B cell (primary cell): Measurements from ENCODE around the gene CHKA. TPM values are rescaled to one million over a fixed set of nuclear protein-coding genes. Genes with fewer than 3 reads are reported as not detected.

Experiments used
- ATAC-seq: fragments of 200-7000 bp; cut with Tn5 transposase; one replicate; pipeline ENCODE4 v1.10.0; 2021; ENCODE audit warnings: low read depth, mild to moderate bottlenecking, moderate number of reproducible peaks, moderate library complexity
- CTCF ChIA-PET: fragments of 350-600 bp; sonication (Branson Sonifier 250); formaldehyde crosslinking; loops from one replicate; lab custom pipeline; 2021; ENCODE audit warnings: antibody characterized with exemption, inconsistent platforms; lab: Charles Lee
- POLR2A ChIA-PET: fragments of 350-600 bp; sonication (Branson Sonifier 250); formaldehyde crosslinking; loops from one replicate; lab custom pipeline; 2021; ENCODE audit warnings: antibody characterized with exemption; lab: Charles Lee
- DNase-seq: peaks from one replicate; pipeline ENCODE4 v3.0.0; 2013
- H2AFZ ChIP-seq: 2 replicates; pipeline ENCODE4 v1.6.1; 2012; ENCODE audit warnings: mild to moderate bottlenecking, low read depth, low read length; ENCODE audit not compliant: insufficient read depth, poor library complexity, severe bottlenecking
- H3K27ac ChIP-seq, 2 donors: 1 replicate in 1 of 2; 2 replicates in 1 of 2; pipeline ENCODE4 v1.5.1; 2012 to 2013; ENCODE audit warnings: low read length in 2 of 2, mild to moderate bottlenecking in 2 of 2, moderate library complexity in 1 of 2
- H3K27me3 ChIP-seq, 4 experiments: fragments of 200-600 bp in 1 of 4; sonication (generic) in 1 of 4; replicated peaks in 1 of 4; 1 replicate in 2 of 4; 2 replicates in 2 of 4; pipeline versions ENCODE4 v1.6.1 to v1.7.0; 2013 to 2016; ENCODE audit warnings: low read length in 3 of 4, mild to moderate bottlenecking in 2 of 4, mixed read lengths in 1 of 4, moderate library complexity in 1 of 4; ENCODE audit not compliant: insufficient read depth in 4 of 4, control insufficient read depth in 3 of 4; ENCODE audit errors: control extremely low read depth in 1 of 4
- H3K36me3 ChIP-seq, 2 experiments: replicated peaks in 1 of 2; 1 replicate in 1 of 2; 2 replicates in 1 of 2; pipeline versions ENCODE4 v1.6.1 to v1.7.1; 2013; ENCODE audit warnings: low read length in 1 of 2; ENCODE audit not compliant: insufficient read depth in 2 of 2, control insufficient read depth in 1 of 2; ENCODE audit errors: control extremely low read depth in 1 of 2, extremely low read depth in 1 of 2
- H3K4me1 ChIP-seq, 2 donors: fragments of 200-600 bp in 1 of 2; sonication (generic) in 1 of 2; 1 replicate in 1 of 2; 2 replicates in 1 of 2; pipeline versions ENCODE4 v1.5.1 to v1.6.1; 2013 to 2017; ENCODE audit warnings: low read length in 2 of 2; ENCODE audit not compliant: control insufficient read depth in 2 of 2, insufficient read depth in 2 of 2
- H3K4me2 ChIP-seq: replicated peaks from 2 replicates; pipeline ENCODE3; 2012; ENCODE audit warnings: mild to moderate bottlenecking, low read depth, low read length; ENCODE audit not compliant: poor library complexity, severe bottlenecking
- H3K4me3 ChIP-seq, 5 experiments: fragments of 200-600 bp in 1 of 5; sonication (generic) in 1 of 5; 1 replicate in 3 of 5; 2 replicates in 2 of 5; pipeline versions ENCODE4 v1.5.1 to v1.7.0; 2011 to 2016; ENCODE audit warnings: low read length in 4 of 5, mild to moderate bottlenecking in 4 of 5, low read depth in 2 of 5, control low read depth in 1 of 5, moderate library complexity in 1 of 5; ENCODE audit not compliant: insufficient read depth in 1 of 5; ENCODE audit errors: control extremely low read depth in 1 of 5, extremely low read depth in 1 of 5
- H3K79me2 ChIP-seq: fragments of 200-600 bp; sonication (generic); one replicate; pipeline ENCODE4 v1.6.0; 2016; ENCODE audit warnings: low read length; ENCODE audit not compliant: control insufficient read depth, insufficient read depth
- H3K9ac ChIP-seq: fragments of 200-600 bp; sonication (generic); 2 replicates; pipeline ENCODE4 v1.6.1; 2017; ENCODE audit warnings: mild to moderate bottlenecking, low read length, moderate library complexity
- H3K9me3 ChIP-seq, 3 donors: one replicate each; pipeline versions ENCODE4 v1.6.1 to v1.7.1; 2013; ENCODE audit warnings: low read length in 2 of 3; ENCODE audit not compliant: control insufficient read depth in 2 of 3, insufficient read depth in 1 of 3; ENCODE audit errors: control extremely low read depth in 1 of 3
- H4K20me1 ChIP-seq: 2 replicates; pipeline ENCODE4 v1.6.0; 2012; ENCODE audit warnings: mild to moderate bottlenecking, low read length; ENCODE audit not compliant: insufficient read depth, control insufficient read depth, poor library complexity, severe bottlenecking
- H3K27ac Mint-ChIP-seq: one replicate; pipeline ENCODE4 v1.8.0; 2021; ENCODE audit warnings: mixed read lengths
- H3K27me3 Mint-ChIP-seq: one replicate; pipeline ENCODE4 v1.8.0; 2021; ENCODE audit warnings: mixed read lengths
- H3K4me1 Mint-ChIP-seq: one replicate; pipeline ENCODE4 v1.8.0; 2021; ENCODE audit warnings: mixed read lengths
- H3K4me3 Mint-ChIP-seq: one replicate; pipeline ENCODE4 v1.8.0; 2021; ENCODE audit warnings: mixed read lengths
- H3K9me3 Mint-ChIP-seq: one replicate; pipeline ENCODE4 v1.8.0; 2022; ENCODE audit warnings: mixed read lengths; ENCODE audit not compliant: insufficient read depth
- EZH2 ChIP-seq: IDR thresholded peaks from 2 replicates; pipeline ENCODE4 v1.6.1; 2012; ENCODE audit warnings: borderline replicate concordance, low read depth, mild to moderate bottlenecking, moderate library complexity, low read length; ENCODE audit not compliant: insufficient read depth, poor library complexity, severe bottlenecking
- WGBS: methylation state at CpG from one replicate; pipeline ENCODE4 v1.1.5; 2013; ENCODE audit warnings: missing lambda C conversion rate; ENCODE audit not compliant: insufficient coverage; 5-methylcytosine and 5-hydroxymethylcytosine counted together
- intact Hi-C: fragments of 100-400 bp; cut with micrococcal nuclease; formaldehyde crosslinking; loops from one replicate; pipeline ENCODE4 v1.10.0; 2022
- polyA plus RNA-seq: library from polyadenylated mRNA; depleted of rRNA; stranded (reverse); fragments of >200 nt; gene quantifications from 2 replicates; pipeline ENCODE4 v1.2.3, GENCODE V29; 2012
- total RNA-seq, 2 donors: library from RNA; stranded (reverse); fragments of 120-200 nt in 1 of 2; gene quantifications; 1 replicate in 1 of 2; 2 replicates in 1 of 2; pipeline versions ENCODE4 v1.2.3 to v1.2.4, GENCODE V29; 2013 to 2022
- TF ChIP-seq, protein P1 (sequence below): fragments of 200-600 bp; IDR thresholded peaks from one replicate; pipeline ENCODE4 v1.8.0; 2022; ENCODE audit warnings: antibody characterized with exemption, mild to moderate bottlenecking

The CHKA gene
- total and polyA plus RNA-seq, 2 donors (not counting 1 experiment from before 2014, with no cell fraction given) = 10.6 to 20.6 TPM

DNA sequence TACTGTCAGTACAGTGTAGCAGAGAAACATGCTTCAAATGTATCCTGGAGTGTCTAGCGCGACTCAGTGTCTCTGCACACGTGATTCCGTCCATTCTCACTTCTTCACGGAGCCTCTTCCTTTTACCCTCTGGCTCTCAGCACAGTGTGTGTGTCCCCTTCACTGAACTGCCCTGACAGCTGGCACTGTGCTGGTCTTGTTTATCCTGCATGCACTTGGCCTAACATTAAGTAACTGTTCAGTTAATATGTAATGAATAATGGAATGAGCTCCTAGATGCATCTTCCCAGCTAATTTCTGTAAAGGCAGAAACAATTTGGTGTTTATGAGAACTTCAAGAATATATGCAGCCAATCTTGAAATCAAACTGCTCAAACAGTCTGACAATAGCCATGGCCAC is 47.5 kb upstream of the CHKA start:
- CTCF ChIA-PET = interaction anchor here (1.3 kb wide), 1 partner anchor 41 kb away, joined by 4 read pairs; no protein-coding TSS in a partner anchor
- no peaks in the 10 kb centered on the region for H4K20me1 ChIP-seq
- TF ChIP-seq, protein P1, sequence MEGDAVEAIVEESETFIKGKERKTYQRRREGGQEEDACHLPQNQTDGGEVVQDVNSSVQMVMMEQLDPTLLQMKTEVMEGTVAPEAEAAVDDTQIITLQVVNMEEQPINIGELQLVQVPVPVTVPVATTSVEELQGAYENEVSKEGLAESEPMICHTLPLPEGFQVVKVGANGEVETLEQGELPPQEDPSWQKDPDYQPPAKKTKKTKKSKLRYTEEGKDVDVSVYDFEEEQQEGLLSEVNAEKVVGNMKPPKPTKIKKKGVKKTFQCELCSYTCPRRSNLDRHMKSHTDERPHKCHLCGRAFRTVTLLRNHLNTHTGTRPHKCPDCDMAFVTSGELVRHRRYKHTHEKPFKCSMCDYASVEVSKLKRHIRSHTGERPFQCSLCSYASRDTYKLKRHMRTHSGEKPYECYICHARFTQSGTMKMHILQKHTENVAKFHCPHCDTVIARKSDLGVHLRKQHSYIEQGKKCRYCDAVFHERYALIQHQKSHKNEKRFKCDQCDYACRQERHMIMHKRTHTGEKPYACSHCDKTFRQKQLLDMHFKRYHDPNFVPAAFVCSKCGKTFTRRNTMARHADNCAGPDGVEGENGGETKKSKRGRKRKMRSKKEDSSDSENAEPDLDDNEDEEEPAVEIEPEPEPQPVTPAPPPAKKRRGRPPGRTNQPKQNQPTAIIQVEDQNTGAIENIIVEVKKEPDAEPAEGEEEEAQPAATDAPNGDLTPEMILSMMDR = no peak
- TF ChIP-seq EZH2 = no peak

DNA sequence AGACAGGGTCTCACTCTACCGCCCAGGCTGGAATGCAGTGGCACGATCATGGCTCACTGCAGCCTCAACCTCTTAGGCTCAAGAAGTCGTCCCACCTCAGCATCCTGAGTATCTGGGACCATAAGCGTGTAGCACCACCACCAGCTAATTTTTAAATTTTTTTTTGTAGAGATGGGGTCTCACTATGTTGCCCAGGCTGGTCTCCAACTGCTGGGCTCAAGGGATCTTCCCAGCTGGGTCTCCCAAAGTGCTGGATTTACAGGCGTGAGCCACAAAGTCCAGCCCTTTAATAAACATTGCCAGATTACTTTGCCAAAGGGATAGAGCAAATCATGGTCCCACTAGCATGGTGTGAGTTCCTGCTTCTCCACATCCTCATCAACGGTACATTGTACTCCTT is 46.3 kb upstream of the CHKA start:
- ATAC-seq (no peak), DNase-seq (no peak)
- H3K4me2 ChIP-seq = no peak overlapping the region
- Mint-ChIP-seq H3K27ac (no peak overlapping the region), H3K27me3 (no peaks in the 10 kb centered on the region), H3K4me1 (no peaks in the 10 kb centered on the region), H3K9me3 (no peaks in the 10 kb centered on the region), H3K4me3 (no peak overlapping the region)
- H3K27ac ChIP-seq = no peak overlapping the region
- no peak overlapping the region for H3K4me3 ChIP-seq
- CTCF ChIA-PET = interaction anchor here (0.7 kb wide), 1 partner anchor 36 kb away, joined by 3 read pairs; no protein-coding TSS in a partner anchor
- H3K27me3 ChIP-seq = no peaks in the 10 kb centered on the region
- no peak for TF ChIP-seq EZH2
- TF ChIP-seq, protein P1 = no peak
- POLR2A ChIA-PET = no interaction called here
- no peaks in the 10 kb centered on the region for H3K9me3 ChIP-seq
- no peak overlapping the region for H3K9ac ChIP-seq
- H3K4me1 ChIP-seq = no peaks in the 10 kb centered on the region
- intact Hi-C loops = no loop called here
- 100% methylated on average over 1 of the region's 6 CpGs for WGBS
- no peaks in the 10 kb centered on the region for H4K20me1 ChIP-seq
- H3K36me3 ChIP-seq = peaks cover 12 to 89% of the 10 kb centered on the region in 2 experiments
- H3K79me2 ChIP-seq = no peaks in the 10 kb centered on the region
- H2AFZ ChIP-seq = no peak overlapping the region

More for the DNA sequence above, 47.5 kb upstream of the CHKA start:
- intact Hi-C loops = no loop called here
- H3K4me3 Mint-ChIP-seq = no peak overlapping the region
- H3K4me1 Mint-ChIP-seq = no peaks in the 10 kb centered on the region
- POLR2A ChIA-PET = no interaction called here
- H3K4me3 ChIP-seq = no peak overlapping the region
- no peaks in the 10 kb centered on the region for H3K27me3 Mint-ChIP-seq
- 100% methylated on average over 5 of the region's 5 CpGs for WGBS
- no peaks in the 10 kb centered on the region for H3K79me2 ChIP-seq
- DNase-seq (no peak), ATAC-seq (no peak)
- H2AFZ ChIP-seq = no peak overlapping the region
- H3K9me3 Mint-ChIP-seq = no peaks in the 10 kb centered on the region
- H3K9ac ChIP-seq = no peak overlapping the region
- peaks cover 13 to 91% of the 10 kb centered on the region in 2 experiments for H3K36me3 ChIP-seq
- no peaks in the 10 kb centered on the region for H3K4me1 ChIP-seq
- H3K9me3 ChIP-seq = no peaks in the 10 kb centered on the region
- no peaks in the 10 kb centered on the region for H3K27me3 ChIP-seq
- no peak overlapping the region for H3K27ac ChIP-seq
- H3K4me2 ChIP-seq = no peak overlapping the region
- no peak overlapping the region for H3K27ac Mint-ChIP-seq
